CD4-positive, alpha-beta T cell treated with Interleukin-4 for 4 hours (primary cell): ENCODE measurements around the gene EFCAB5.
"Not testable (repeated sequence)": the region's sequence is repeated elsewhere in the genome, so short reads cannot be mapped to it uniquely, and the experiment has no call there.

Experiments
- DNase-seq: peaks from one replicate; pipeline ENCODE4 v3.0.0-alpha.2; 2020

Gene EFCAB5

GRCh38 chr17:29936724-29937123 is 4.7 kb upstream of the EFCAB5 start:
- no peak for DNase-seq

GRCh38 chr17:29945281-29945680 is 3.8 kb downstream of the EFCAB5 start:
- no peak for DNase-seq

- no peak for DNase-seq
These were observed 7.2 kb downstream of the EFCAB5 start for GRCh38 chr17:29948448-29949215.

GRCh38 chr17:29949696-29950095 is 8.3 kb downstream of the EFCAB5 start:
- no peak for DNase-seq

- DNase-seq = no peak
These were observed 13.0 kb downstream of the EFCAB5 start for GRCh38 chr17:29954405-29954804.

GRCh38 chr17:29956225-29956624 is 14.8 kb downstream of the EFCAB5 start:
- DNase-seq = no peak

- not testable (repeated sequence) for DNase-seq
These were observed 16.1 kb downstream of the EFCAB5 start for GRCh38 chr17:29957488-29957887.

GRCh38 chr17:29958947-29959657 is 17.7 kb downstream of the EFCAB5 start:
- no peak for DNase-seq

- DNase-seq = no peak
These were observed 18.4 kb downstream of the EFCAB5 start for GRCh38 chr17:29959658-29960337.

- DNase-seq = no peak
These were observed 21.2 kb downstream of the EFCAB5 start for GRCh38 chr17:29962656-29963055.

GRCh38 chr17:29968271-29968670 is 26.8 kb downstream of the EFCAB5 start:
- no peak for DNase-seq

GRCh38 chr17:29972277-29972676 is 30.8 kb downstream of the EFCAB5 start:
- DNase-seq = no peak

GRCh38 chr17:29973005-29973404 is 31.6 kb downstream of the EFCAB5 start:
- no peak for DNase-seq

- DNase-seq = no peak
These were observed 36.4 kb downstream of the EFCAB5 start for GRCh38 chr17:29977836-29978235.

GRCh38 chr17:29980261-29980660 is 38.8 kb downstream of the EFCAB5 start:
- no peak for DNase-seq

- no peak for DNase-seq
These were observed 41.7 kb downstream of the EFCAB5 start for GRCh38 chr17:29982991-29983653.

- DNase-seq = no peak
These were observed 55.0 kb downstream of the EFCAB5 start for GRCh38 chr17:29996458-29996857.

GRCh38 chr17:30000001-30000754 is 58.7 kb downstream of the EFCAB5 start:
- no peak for DNase-seq

GRCh38 chr17:30000755-30001257 is 59.4 kb downstream of the EFCAB5 start:
- DNase-seq = no peak

- no peak for DNase-seq
These were observed 60.7 kb downstream of the EFCAB5 start for GRCh38 chr17:30002088-30002487.

GRCh38 chr17:30005709-30006320 is 64.4 kb downstream of the EFCAB5 start:
- no peak for DNase-seq

GRCh38 chr17:30011934-30012333 is 70.5 kb downstream of the EFCAB5 start:
- DNase-seq = not testable (repeated sequence)
